ENCODE data around the gene ARMC7.

- TF ChIP-seq CTCF (IDR thresholded peaks at IDR 0.05) = no peak
- no peak for TF ChIP-seq POLR2A (IDR thresholded peaks at IDR 0.05)
These were observed 5.9 kb upstream of the ARMC7 start for GRCh38 chr17:75103601-75104554.

Data from testis (tissue), 2 donors.